K562 (cell line): Measurements from ENCODE around the gene DEPDC4. TPM values are rescaled to one million over a fixed set of nuclear protein-coding genes. Genes with fewer than 3 reads are reported as not detected.

ENCODE experiments used
- ARID2 ChIP-seq: fragments of 450-650 bp; IDR thresholded peaks from 2 replicates; pipeline ENCODE4 v1.6.1; 2017; ENCODE audit warnings: antibody characterized with exemption, mild to moderate bottlenecking
- ETV5 ChIP-seq: sonication (generic); formaldehyde crosslinking; IDR thresholded peaks from 2 replicates; pipeline ENCODE4 v1.4.0; 2020; ENCODE audit warnings: low read depth, mild to moderate bottlenecking, missing genetic modification reagents
- FOSL1 ChIP-seq: fragments of 200-800 bp; sonication (Bioruptor generic); conservative IDR thresholded peaks from 2 replicates; pipeline ENCODE4 v1.6.1; 2016; ENCODE audit warnings: missing genetic modification characterization, missing compliant biosample characterization
- KAT7 ChIP-seq: sonication (generic); formaldehyde crosslinking; IDR thresholded peaks from 2 replicates; pipeline ENCODE4 v1.8.0; 2022; ENCODE audit warnings: missing genetic modification reagents, mild to moderate bottlenecking, borderline replicate concordance
- KLF6 ChIP-seq: fragments of 250-450 bp; sonication (Bioruptor Pico); IDR thresholded peaks from 2 replicates; pipeline ENCODE4 v1.4.0; 2020; ENCODE audit warnings: mild to moderate bottlenecking, moderate library complexity, borderline replicate concordance
- SETDB1 ChIP-seq: IDR thresholded peaks from one replicate; pipeline ENCODE4 v1.6.1; 2012; ENCODE audit warnings: low read length, control low read depth, inconsistent platforms
- SMAD1 ChIP-seq: fragments of 150-350 bp; IDR thresholded peaks from 2 replicates; pipeline ENCODE4 v1.6.1; 2014; ENCODE audit warnings: low read length, low read depth; ENCODE audit not compliant: partially characterized antibody
- STAT5A ChIP-seq: IDR thresholded peaks from 2 replicates; pipeline ENCODE4 v1.6.1; 2012; ENCODE audit warnings: low read length, inconsistent platforms, borderline replicate concordance
- TAF9B ChIP-seq: fragments of 450-650 bp; IDR thresholded peaks from 2 replicates; pipeline ENCODE4 v1.6.1; 2018; ENCODE audit warnings: mild to moderate bottlenecking; ENCODE audit not compliant: partially characterized antibody
- ZC3H11A ChIP-seq: IDR thresholded peaks from 2 replicates; pipeline ENCODE4 v1.6.1; 2012; ENCODE audit warnings: low read depth, low read length, improper control_type of control experiment
- ZC3H4 ChIP-seq: sonication (generic); formaldehyde crosslinking; IDR thresholded peaks from 2 replicates; pipeline ENCODE4 v1.9.0; 2021; ENCODE audit warnings: missing genetic modification reagents, borderline replicate concordance
- ZNF24 ChIP-seq: fragments of 450-650 bp; IDR thresholded peaks from 2 replicates; pipeline ENCODE4 v1.6.1; 2016
- ZNF76 ChIP-seq: fragments of 250-450 bp; sonication (Bioruptor Pico); IDR thresholded peaks from 2 replicates; pipeline ENCODE4 v1.4.0; 2020; ENCODE audit warnings: mild to moderate bottlenecking, moderate library complexity, borderline replicate concordance
- polyA plus RNA-seq, 8 experiments: library from polyadenylated mRNA; depleted of rRNA in 4 of 8; stranded (reverse) in 5 of 8; unstranded in 3 of 8; fragments of >200 nt; fragmentation: Nextera tagmentation in 2 of 8; fragmentation: Illumina TruSeq in 1 of 8; extraction: Ambion mirVana in 2 of 8; extraction: Trizol in 1 of 8; gene quantifications; 2 replicates each; pipeline versions ENCODE4 v1.2.1 to v1.2.3, GENCODE V29; 2011 to 2014; ENCODE audit warnings: inconsistent platforms in 1 of 8, missing spikeins in 1 of 8
- total RNA-seq, 7 experiments: library from RNA; depleted of rRNA in 6 of 7; stranded (reverse); fragments of >200 nt in 6 of 7; fragmentation: Illumina TruSeq in 2 of 7; extraction: Trizol in 2 of 7; gene quantifications; 2 replicates each; pipeline versions ENCODE4 v1.2.1 to v1.2.3, GENCODE V29; 2011 to 2021; ENCODE audit warnings: low replicate concordance in 1 of 7
- TF ChIP-seq, protein P1 (sequence below), 3 experiments: fragments of 200-800 bp in 1 of 3; fragments of 250-450 bp in 1 of 3; fragments of 450-650 bp in 1 of 3; sonication (Bioruptor Pico) in 1 of 3; sonication (Bioruptor generic) in 1 of 3; formaldehyde crosslinking in 1 of 3; IDR thresholded peaks; 2 replicates each; pipeline versions ENCODE4 v1.6.1 to v1.8.0; 2016 to 2022; ENCODE audit warnings: mild to moderate bottlenecking in 2 of 3, missing genetic modification characterization in 2 of 3, missing compliant biosample characterization in 1 of 3, moderate library complexity in 1 of 3
- TF ChIP-seq, protein P2 (sequence below): fragments of 250-450 bp; sonication (Bioruptor Pico); IDR thresholded peaks from 2 replicates; pipeline ENCODE4 v1.5.0; 2021
- TF ChIP-seq, protein P3 (sequence below): fragments of 450-650 bp; conservative IDR thresholded peaks from 2 replicates; pipeline ENCODE4 v1.6.1; 2016; ENCODE audit warnings: missing genetic modification characterization, low read depth, mild to moderate bottlenecking, control low read depth, missing compliant biosample characterization
- TF ChIP-seq, protein P4 (sequence below): fragments of 450-650 bp; formaldehyde crosslinking; IDR thresholded peaks from 2 replicates; pipeline ENCODE4 v1.4.0; 2022; ENCODE audit warnings: missing genetic modification characterization
- TF ChIP-seq, protein P5 (sequence below): fragments of 450-650 bp; formaldehyde crosslinking; IDR thresholded peaks from 2 replicates; pipeline ENCODE4 v1.4.0; 2020; ENCODE audit warnings: mild to moderate bottlenecking, moderate library complexity

Gene DEPDC4
- total and polyA plus RNA-seq, 9 of the 15 experiments (the other 6 are each of a cell fraction or from before 2014, with no cell fraction given): 3.6 to 13.2 (median 7.4) TPM

DNA sequence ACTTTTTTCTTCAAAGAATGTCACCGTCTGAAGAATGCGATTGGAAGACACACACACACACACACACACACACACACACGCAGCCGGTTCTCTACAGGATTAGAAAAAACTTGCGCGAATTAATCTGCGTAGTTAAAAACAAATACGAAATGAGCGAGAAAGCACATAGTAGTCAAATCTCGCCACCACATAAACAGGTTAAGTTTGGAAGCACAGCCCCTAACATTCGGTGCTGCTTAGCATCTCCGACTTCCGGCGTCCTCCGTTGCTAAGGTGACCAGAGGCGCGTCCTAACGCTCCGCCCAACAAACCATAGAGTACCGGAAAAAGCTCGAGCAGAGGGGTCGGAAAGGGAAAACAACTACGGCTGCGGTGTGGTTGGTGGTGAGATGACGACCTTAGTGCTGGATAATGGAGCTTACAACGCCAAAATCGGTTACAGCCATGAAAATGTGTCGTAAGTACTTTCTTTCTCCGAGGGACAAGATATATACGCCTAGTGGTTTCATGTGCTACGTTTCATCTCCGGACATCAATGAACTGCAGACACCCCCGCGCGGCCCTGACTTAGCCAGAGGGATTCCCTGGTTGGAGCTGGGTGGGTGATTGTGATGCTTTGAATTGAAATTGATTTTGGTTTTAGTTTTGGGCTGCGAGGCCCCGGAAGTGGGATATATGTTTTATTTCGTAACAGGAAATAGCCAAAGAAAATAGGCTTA is 66.3 kb downstream of the DEPDC4 start, which contains the start of gene ACTR6 (continued):
- TF ChIP-seq, protein P1, sequence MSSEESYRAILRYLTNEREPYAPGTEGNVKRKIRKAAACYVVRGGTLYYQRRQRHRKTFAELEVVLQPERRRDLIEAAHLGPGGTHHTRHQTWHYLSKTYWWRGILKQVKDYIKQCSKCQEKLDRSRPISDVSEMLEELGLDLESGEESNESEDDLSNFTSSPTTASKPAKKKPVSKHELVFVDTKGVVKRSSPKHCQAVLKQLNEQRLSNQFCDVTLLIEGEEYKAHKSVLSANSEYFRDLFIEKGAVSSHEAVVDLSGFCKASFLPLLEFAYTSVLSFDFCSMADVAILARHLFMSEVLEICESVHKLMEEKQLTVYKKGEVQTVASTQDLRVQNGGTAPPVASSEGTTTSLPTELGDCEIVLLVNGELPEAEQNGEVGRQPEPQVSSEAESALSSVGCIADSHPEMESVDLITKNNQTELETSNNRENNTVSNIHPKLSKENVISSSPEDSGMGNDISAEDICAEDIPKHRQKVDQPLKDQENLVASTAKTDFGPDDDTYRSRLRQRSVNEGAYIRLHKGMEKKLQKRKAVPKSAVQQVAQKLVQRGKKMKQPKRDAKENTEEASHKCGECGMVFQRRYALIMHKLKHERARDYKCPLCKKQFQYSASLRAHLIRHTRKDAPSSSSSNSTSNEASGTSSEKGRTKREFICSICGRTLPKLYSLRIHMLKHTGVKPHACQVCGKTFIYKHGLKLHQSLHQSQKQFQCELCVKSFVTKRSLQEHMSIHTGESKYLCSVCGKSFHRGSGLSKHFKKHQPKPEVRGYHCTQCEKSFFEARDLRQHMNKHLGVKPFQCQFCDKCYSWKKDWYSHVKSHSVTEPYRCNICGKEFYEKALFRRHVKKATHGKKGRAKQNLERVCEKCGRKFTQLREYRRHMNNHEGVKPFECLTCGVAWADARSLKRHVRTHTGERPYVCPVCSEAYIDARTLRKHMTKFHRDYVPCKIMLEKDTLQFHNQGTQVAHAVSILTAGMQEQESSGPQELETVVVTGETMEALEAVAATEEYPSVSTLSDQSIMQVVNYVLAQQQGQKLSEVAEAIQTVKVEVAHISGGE (CRISPR knock-in tag; IDR thresholded peaks at IDR 0.05): peak in 1 of 3 experiments; percentile 42; a peak in 1 of 6 replicates
- no peak for TF ChIP-seq ZC3H11A
- 0 out of 2 replicates have a peak, but pooled peaks have one; percentile 12 for TF ChIP-seq ZNF24
- peak; percentile 20; the same call in 1 of the 2 replicates for TF ChIP-seq STAT5A
- TF ChIP-seq FOSL1 (tag): no peak
- TF ChIP-seq ETV5 (CRISPR knock-in tag): peak; percentile 93
- TF ChIP-seq, protein P2, sequence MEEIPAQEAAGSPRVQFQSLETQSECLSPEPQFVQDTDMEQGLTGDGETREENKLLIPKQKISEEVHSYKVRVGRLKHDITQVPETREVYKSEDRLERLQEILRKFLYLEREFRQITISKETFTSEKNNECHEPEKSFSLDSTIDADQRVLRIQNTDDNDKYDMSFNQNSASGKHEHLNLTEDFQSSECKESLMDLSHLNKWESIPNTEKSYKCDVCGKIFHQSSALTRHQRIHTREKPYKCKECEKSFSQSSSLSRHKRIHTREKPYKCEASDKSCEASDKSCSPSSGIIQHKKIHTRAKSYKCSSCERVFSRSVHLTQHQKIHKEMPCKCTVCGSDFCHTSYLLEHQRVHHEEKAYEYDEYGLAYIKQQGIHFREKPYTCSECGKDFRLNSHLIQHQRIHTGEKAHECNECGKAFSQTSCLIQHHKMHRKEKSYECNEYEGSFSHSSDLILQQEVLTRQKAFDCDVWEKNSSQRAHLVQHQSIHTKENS (CRISPR knock-in tag): no peak
- TF ChIP-seq KAT7 (CRISPR knock-in tag): no peak; the same call in 1 of the 2 replicates
- no peak for TF ChIP-seq SETDB1
- TF ChIP-seq SMAD1: no peak
- TF ChIP-seq, protein P3, sequence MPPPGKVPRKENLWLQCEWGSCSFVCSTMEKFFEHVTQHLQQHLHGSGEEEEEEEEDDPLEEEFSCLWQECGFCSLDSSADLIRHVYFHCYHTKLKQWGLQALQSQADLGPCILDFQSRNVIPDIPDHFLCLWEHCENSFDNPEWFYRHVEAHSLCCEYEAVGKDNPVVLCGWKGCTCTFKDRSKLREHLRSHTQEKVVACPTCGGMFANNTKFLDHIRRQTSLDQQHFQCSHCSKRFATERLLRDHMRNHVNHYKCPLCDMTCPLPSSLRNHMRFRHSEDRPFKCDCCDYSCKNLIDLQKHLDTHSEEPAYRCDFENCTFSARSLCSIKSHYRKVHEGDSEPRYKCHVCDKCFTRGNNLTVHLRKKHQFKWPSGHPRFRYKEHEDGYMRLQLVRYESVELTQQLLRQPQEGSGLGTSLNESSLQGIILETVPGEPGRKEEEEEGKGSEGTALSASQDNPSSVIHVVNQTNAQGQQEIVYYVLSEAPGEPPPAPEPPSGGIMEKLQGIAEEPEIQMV (tag): no peak
- no peak for TF ChIP-seq KLF6
- no peak for TF ChIP-seq ARID2
- no peak for TF ChIP-seq ZNF76 (CRISPR knock-in tag)
- no peak for TF ChIP-seq ZC3H4 (CRISPR knock-in tag)
- TF ChIP-seq TAF9B: peak; percentile 75
- TF ChIP-seq, protein P4, sequence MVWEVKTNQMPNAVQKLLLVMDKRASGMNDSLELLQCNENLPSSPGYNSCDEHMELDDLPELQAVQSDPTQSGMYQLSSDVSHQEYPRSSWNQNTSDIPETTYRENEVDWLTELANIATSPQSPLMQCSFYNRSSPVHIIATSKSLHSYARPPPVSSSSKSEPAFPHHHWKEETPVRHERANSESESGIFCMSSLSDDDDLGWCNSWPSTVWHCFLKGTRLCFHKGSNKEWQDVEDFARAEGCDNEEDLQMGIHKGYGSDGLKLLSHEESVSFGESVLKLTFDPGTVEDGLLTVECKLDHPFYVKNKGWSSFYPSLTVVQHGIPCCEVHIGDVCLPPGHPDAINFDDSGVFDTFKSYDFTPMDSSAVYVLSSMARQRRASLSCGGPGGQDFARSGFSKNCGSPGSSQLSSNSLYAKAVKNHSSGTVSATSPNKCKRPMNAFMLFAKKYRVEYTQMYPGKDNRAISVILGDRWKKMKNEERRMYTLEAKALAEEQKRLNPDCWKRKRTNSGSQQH (CRISPR knock-in tag): 0 out of 2 replicates have a peak, but pooled peaks have one; percentile 33
- TF ChIP-seq, protein P5, sequence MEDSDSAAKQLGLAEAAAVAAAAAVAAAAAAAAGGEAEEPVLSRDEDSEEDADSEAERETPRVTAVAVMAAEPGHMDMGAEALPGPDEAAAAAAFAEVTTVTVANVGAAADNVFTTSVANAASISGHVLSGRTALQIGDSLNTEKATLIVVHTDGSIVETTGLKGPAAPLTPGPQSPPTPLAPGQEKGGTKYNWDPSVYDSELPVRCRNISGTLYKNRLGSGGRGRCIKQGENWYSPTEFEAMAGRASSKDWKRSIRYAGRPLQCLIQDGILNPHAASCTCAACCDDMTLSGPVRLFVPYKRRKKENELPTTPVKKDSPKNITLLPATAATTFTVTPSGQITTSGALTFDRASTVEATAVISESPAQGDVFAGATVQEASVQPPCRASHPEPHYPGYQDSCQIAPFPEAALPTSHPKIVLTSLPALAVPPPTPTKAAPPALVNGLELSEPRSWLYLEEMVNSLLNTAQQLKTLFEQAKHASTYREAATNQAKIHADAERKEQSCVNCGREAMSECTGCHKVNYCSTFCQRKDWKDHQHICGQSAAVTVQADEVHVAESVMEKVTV (CRISPR knock-in tag): no peak
